IMR-90 (cell line): ENCODE measurements around the gene CA5B. TPM values are rescaled to one million over a fixed set of nuclear protein-coding genes. Genes with fewer than 3 reads are reported as not detected.

ENCODE experiments used
- ATAC-seq: fragments of 200-7000 bp; cut with Tn5 transposase; 2 replicates; pipeline ENCODE4 v1.9.1; 2020; ENCODE audit warnings: low read depth, mild to moderate bottlenecking, moderate library complexity
- Bru-seq: library from RNA; stranded (reverse); fragments of 400-500 nt; gene quantifications from one replicate; lab custom pipeline; 2021; lab: Mats Ljungman, UMichigan
- BruChase-seq, 2 experiments: library from RNA; stranded (reverse); fragments of 400-500 nt; gene quantifications; one replicate each; lab custom pipeline; 2021; lab: Mats Ljungman, UMichigan
- BruUV-seq: library from RNA; stranded (reverse); fragments of 400-500 nt; replicated peaks from 2 replicates; lab custom pipeline; 2021; lab: Mats Ljungman, UMichigan
- CTCF ChIA-PET: fragments of 300-600 bp; formaldehyde crosslinking; extraction: SDS; loops from one replicate; lab custom pipeline; 2021; ENCODE audit warnings: antibody characterized with exemption; lab: Yijun Ruan, JAX
- POLR2A ChIA-PET: fragments of 300-600 bp; sonication (Branson Sonifier 250); formaldehyde crosslinking; loops from one replicate; lab custom pipeline; 2022; ENCODE audit warnings: antibody characterized with exemption; ENCODE audit not compliant: unreplicated experiment; lab: Charles Lee
- DNase-seq: peaks from one replicate; pipeline ENCODE4 v3.0.0; 2013
- H2AFZ ChIP-seq: replicated peaks from 2 replicates; pipeline ENCODE3; 2013; ENCODE audit warnings: low read length, mild to moderate bottlenecking; ENCODE audit not compliant: poor library complexity
- H2AK5ac ChIP-seq: 2 replicates; pipeline ENCODE4 v1.6.1; 2013; ENCODE audit warnings: low read depth, low read length, inconsistent platforms
- H2AK9ac ChIP-seq: replicated peaks from 2 replicates; pipeline ENCODE3; 2013; ENCODE audit warnings: mild to moderate bottlenecking, low read depth, low read length, moderate library complexity; ENCODE audit not compliant: poor library complexity
- H2BK120ac ChIP-seq: 2 replicates; pipeline ENCODE4 v1.6.1; 2013; ENCODE audit warnings: low read depth, low read length, inconsistent platforms
- H2BK15ac ChIP-seq: 3 replicates; pipeline ENCODE4 v1.6.1; 2013; ENCODE audit warnings: low read depth, low read length, inconsistent platforms
- H2BK20ac ChIP-seq: 2 replicates; pipeline ENCODE4 v1.6.1; 2013; ENCODE audit warnings: low read depth, mild to moderate bottlenecking, inconsistent platforms, low read length, moderate library complexity
- H2BK5ac ChIP-seq: 2 replicates; pipeline ENCODE4 v1.6.1; 2013; ENCODE audit warnings: mild to moderate bottlenecking, low read depth, low read length, inconsistent platforms; ENCODE audit not compliant: poor library complexity, severe bottlenecking
- H3K14ac ChIP-seq: replicated peaks from 2 replicates; pipeline ENCODE4 v1.6.1; 2013; ENCODE audit warnings: low read depth, low read length, inconsistent platforms
- H3K18ac ChIP-seq: 2 replicates; pipeline ENCODE4 v1.6.1; 2013; ENCODE audit warnings: low read depth, low read length, control low read depth
- H3K23ac ChIP-seq: 2 replicates; pipeline ENCODE4 v1.6.1; 2013; ENCODE audit warnings: low read depth, low read length, inconsistent platforms
- H3K27ac ChIP-seq: 2 replicates; pipeline ENCODE4 v1.5.1; 2013; ENCODE audit warnings: mild to moderate bottlenecking, control low read depth, low read length; ENCODE audit not compliant: insufficient read depth
- H3K27me3 ChIP-seq: 2 replicates; pipeline ENCODE4 v1.6.1; 2013; ENCODE audit warnings: low read length; ENCODE audit not compliant: control insufficient read depth, insufficient read depth
- H3K36me3 ChIP-seq: 2 replicates; pipeline ENCODE4 v1.6.1; 2013; ENCODE audit warnings: low read length, mixed read lengths; ENCODE audit not compliant: control insufficient read depth, insufficient read depth
- H3K4ac ChIP-seq: 2 replicates; pipeline ENCODE4 v1.6.1; 2013; ENCODE audit warnings: low read depth, low read length, inconsistent platforms
- H3K4me1 ChIP-seq: 2 replicates; pipeline ENCODE4 v1.6.1; 2013; ENCODE audit warnings: low read length, mixed read lengths; ENCODE audit not compliant: control insufficient read depth, insufficient read depth
- H3K4me2 ChIP-seq: 2 replicates; pipeline ENCODE4 v1.6.1; 2013; ENCODE audit warnings: low read depth, mild to moderate bottlenecking, control low read depth, low read length, moderate library complexity
- H3K4me3 ChIP-seq: 2 replicates; pipeline ENCODE4 v1.5.1; 2013; ENCODE audit warnings: low read depth, mild to moderate bottlenecking, control low read depth, low read length, moderate library complexity; ENCODE audit not compliant: insufficient read depth
- H3K56ac ChIP-seq: 2 replicates; pipeline ENCODE4 v1.6.1; 2013; ENCODE audit warnings: low read length, inconsistent platforms; ENCODE audit not compliant: insufficient read depth; ENCODE audit errors: extremely low read depth
- H3K79me1 ChIP-seq, 2 experiments: 2 replicates each; pipeline ENCODE4 v1.6.1; 2013; ENCODE audit warnings: low read length in 2 of 2, inconsistent platforms in 1 of 2, low read depth in 1 of 2
- H3K9ac ChIP-seq: 2 replicates; pipeline ENCODE4 v1.6.1; 2013; ENCODE audit warnings: low read depth, low read length, control low read depth
- H3K9me1 ChIP-seq: 2 replicates; pipeline ENCODE4 v1.6.1; 2013; ENCODE audit warnings: low read length, inconsistent platforms; ENCODE audit not compliant: insufficient read depth
- H3K9me3 ChIP-seq: 2 replicates; pipeline ENCODE4 v1.6.1; 2013; ENCODE audit warnings: low read length; ENCODE audit not compliant: control insufficient read depth, insufficient read depth
- H4K20me1 ChIP-seq: 2 replicates; pipeline ENCODE4 v1.6.1; 2013; ENCODE audit warnings: low read length, inconsistent platforms; ENCODE audit not compliant: insufficient read depth
- H4K5ac ChIP-seq: 2 replicates; pipeline ENCODE4 v1.6.1; 2013; ENCODE audit warnings: mild to moderate bottlenecking, low read depth, low read length, control low read depth
- H4K8ac ChIP-seq, 2 experiments: 2 replicates each; pipeline ENCODE4 v1.6.1; 2013; ENCODE audit warnings: low read depth in 2 of 2, low read length in 2 of 2, control low read depth in 1 of 2, inconsistent platforms in 1 of 2
- H4K91ac ChIP-seq: 2 replicates; pipeline ENCODE4 v1.6.1; 2013; ENCODE audit warnings: low read depth, low read length, inconsistent platforms; ENCODE audit not compliant: insufficient read depth
- CHD1 ChIP-seq: IDR thresholded peaks from 2 replicates; pipeline ENCODE4 v1.6.1; 2012; ENCODE audit warnings: low read depth, low read length, improper control_type of control experiment
- MAZ ChIP-seq: IDR thresholded peaks from 2 replicates; pipeline ENCODE4 v1.6.1; 2012; ENCODE audit warnings: low read depth, mild to moderate bottlenecking, low read length, improper control_type of control experiment, moderate library complexity, borderline replicate concordance
- whole genome bisulfite sequencing, 2 experiments: methylation state at CpG; one replicate each; pipeline versions ENCODE4 v1.1.5 to v1.1.7; 2013; ENCODE audit warnings: missing lambda C conversion rate in 2 of 2; ENCODE audit not compliant: insufficient read length in 1 of 2; ENCODE audit errors: extremely low coverage in 2 of 2; 5-methylcytosine and 5-hydroxymethylcytosine counted together
- dilution Hi-C: fragments of 300-500 bp; cut with HindIII; formaldehyde crosslinking; loops from one replicate; pipeline ENCODE4 v1.14.3; 2018; ENCODE audit warnings: low sequenced_read_pairs; ENCODE audit not compliant: unreplicated experiment
- in situ Hi-C: fragments of 300-500 bp; cut with MboI; formaldehyde crosslinking; loops from 3 replicates; pipeline ENCODE4 v1.14.3; 2019; ENCODE audit warnings: low sequenced_read_pairs, inconsistent platforms, mixed read lengths
- intact Hi-C: fragments of 100-400 bp; cut with micrococcal nuclease; formaldehyde crosslinking; loops from 2 replicates; pipeline ENCODE4 v1.10.0; 2022
- long read RNA-seq: library from polyadenylated mRNA; unstranded; transcript quantifications from one replicate; pipeline ENCODE4 v2.0.0, GENCODE V29; 2021; ENCODE audit not compliant: unreplicated experiment
- polyA plus RNA-seq, 3 experiments: library from polyadenylated mRNA; depleted of rRNA; stranded (reverse); fragments of >200 nt; gene quantifications; 2 replicates each; pipeline ENCODE4 v1.2.3, GENCODE V29; 2012; ENCODE audit warnings: low replicate concordance in 1 of 3
- total RNA-seq: library from RNA; depleted of rRNA; stranded (reverse); fragments of >200 nt; gene quantifications from 2 replicates; pipeline ENCODE4 v1.2.3, GENCODE V29; 2012; rRNA removed

Gene CA5B, protein sequence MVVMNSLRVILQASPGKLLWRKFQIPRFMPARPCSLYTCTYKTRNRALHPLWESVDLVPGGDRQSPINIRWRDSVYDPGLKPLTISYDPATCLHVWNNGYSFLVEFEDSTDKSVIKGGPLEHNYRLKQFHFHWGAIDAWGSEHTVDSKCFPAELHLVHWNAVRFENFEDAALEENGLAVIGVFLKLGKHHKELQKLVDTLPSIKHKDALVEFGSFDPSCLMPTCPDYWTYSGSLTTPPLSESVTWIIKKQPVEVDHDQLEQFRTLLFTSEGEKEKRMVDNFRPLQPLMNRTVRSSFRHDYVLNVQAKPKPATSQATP
- total RNA-seq (4.7 and 5.4 TPM in 2 replicates), polyA plus RNA-seq (2012; rRNA removed) (2.7 and 3.5 TPM in 2 replicates), Bru-seq, nascent RNA (percentile 70 among the genes with signal in this experiment), BruChase-seq, experiment 1, labeled RNA remaining after a 6-hour chase (percentile 70 among the genes with signal in this experiment), BruChase-seq, experiment 2, labeled RNA remaining after a 2-hour chase (percentile 67 among the genes with signal in this experiment)
- polyA plus RNA-seq (2012; cell fraction: cytosol; rRNA removed): 0.97 and 1.3 TPM in 2 replicates
- 1.2 and 5.4 TPM in 2 replicates for polyA plus RNA-seq (2012; cell fraction: nucleus; rRNA removed; ENCODE audit: low replicate concordance)
- long read RNA-seq: 0 reads

DNA sequence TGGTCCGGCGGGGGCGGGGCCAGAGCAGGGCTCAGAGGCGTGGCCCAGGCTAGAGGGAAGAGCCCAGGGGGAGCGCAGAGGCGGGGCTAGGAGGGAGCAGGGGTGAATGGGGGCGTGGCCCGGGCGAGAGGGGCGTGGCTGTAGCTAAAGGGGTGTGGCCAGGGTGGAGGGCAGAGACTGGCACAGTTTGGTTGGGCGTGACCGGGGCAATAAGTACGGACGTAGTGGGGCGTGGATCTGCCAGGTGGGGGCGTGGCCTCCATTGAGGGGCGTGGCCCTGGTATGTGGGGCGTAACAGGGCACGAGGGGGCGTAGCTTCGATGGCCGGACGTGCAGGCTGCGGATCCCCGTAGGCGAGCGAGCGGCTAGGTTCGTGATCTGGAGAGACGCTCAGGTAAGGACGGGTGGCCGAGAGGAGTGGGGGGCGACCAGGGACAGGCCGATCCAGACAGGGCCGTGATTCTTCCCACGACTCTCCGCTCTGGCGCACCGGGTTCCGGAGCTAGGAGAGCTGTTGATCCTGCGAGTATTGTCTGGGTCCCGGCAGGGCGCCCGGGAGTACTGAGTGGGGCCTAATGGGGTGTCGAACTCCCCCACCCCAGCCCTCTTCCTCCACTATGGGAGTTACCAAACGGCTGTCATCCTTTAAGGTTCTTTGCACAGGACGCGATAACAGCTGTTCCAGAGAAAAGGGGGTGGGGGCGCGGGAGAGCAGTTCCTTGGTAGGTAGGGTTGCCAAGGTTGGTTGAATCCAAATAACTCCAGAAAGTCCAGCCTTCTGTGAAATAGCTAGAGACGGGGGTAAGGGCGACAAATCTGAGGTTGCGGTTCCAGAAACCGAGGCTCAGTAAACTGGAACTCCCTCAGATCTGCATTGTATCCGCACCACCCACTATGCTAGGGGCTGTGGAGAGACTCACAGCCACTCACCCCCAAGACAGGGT, at the start of gene CA5B:
TSS of gene CA5B (plus strand) at position 312 of the 944 bp plus-strand sequence. CDS start 11,754 bp downstream, outside the sequence.
- Histone ChIP-seq H3K56ac (no peak within 1 kb of the TSS), H3K23ac (peak within 1 kb of the TSS; percentile 54; the same call in 1 of the 2 replicates), H3K36me3 (no peaks in the 10 kb centered on the region), H3K9ac (no peak within 1 kb of the TSS), H3K4ac (no peak within 1 kb of the TSS), H2BK5ac (no peak within 1 kb of the TSS), H4K5ac (no peak within 1 kb of the TSS), H2BK15ac (no peak within 1 kb of the TSS), H2BK120ac (no peak within 1 kb of the TSS), H2BK20ac (no peak within 1 kb of the TSS), H3K14ac (no peak within 1 kb of the TSS), H3K4me2 (peak within 1 kb of the TSS; percentile 88), H3K9me1 (peaks cover 3% of the 10 kb centered on the region; the same call in 1 of the 2 replicates), H2AFZ (peak within 1 kb of the TSS; percentile 72), H4K91ac (no peak within 1 kb of the TSS), H3K27me3 (no peaks in the 10 kb centered on the region; the same call in 1 of the 2 replicates), H4K8ac (no peak within 1 kb of the TSS), H2AK9ac (peak within 1 kb of the TSS; percentile 43), H3K79me1 (no peaks in the 10 kb centered on the region; a peak in 1 of 4 replicates), H3K18ac (peak within 1 kb of the TSS; percentile 42; the same call in 1 of the 2 replicates), H4K20me1 (0 out of 2 replicates have a peak, but pooled peaks cover 8% of the 10 kb centered on the region), H2AK5ac (peak within 1 kb of the TSS; percentile 13; the same call in 1 of the 2 replicates), H3K4me3 (peak within 1 kb of the TSS; percentile 41), H3K27ac (no peak within 1 kb of the TSS), H3K9me3 (no peaks in the 10 kb centered on the region), H3K4me1 (peaks cover 5% of the 10 kb centered on the region)
- TF ChIP-seq MAZ (peak; percentile 89), CHD1 (no peak)
- in situ Hi-C loops: no loop called here
- WGBS, 2 experiments: 24% methylated on average over 9 of the region's 55 CpGs; no CpG with 5 or more reads in 1 of the 2 experiments
- intact Hi-C loops: no loop called here
- POLR2A ChIA-PET: no interaction called here
- CTCF ChIA-PET: interaction anchor here (0.8 kb wide), 1 partner anchor 45 kb away, joined by 4 read pairs; no protein-coding TSS in a partner anchor
- dilution Hi-C loops: no loop called here
- no TSS peak for BruUV-seq
- peak; percentile 99 for ATAC-seq
- DNase-seq: peak; percentile 57
